GM12878 (cell line): Measurements from ENCODE around the gene TSPAN31. TPM values are rescaled to one million over a fixed set of nuclear protein-coding genes. Genes with fewer than 3 reads are reported as not detected.

Experiments
- ATAC-seq: fragments of 200-7000 bp; cut with Tn5 transposase; 3 replicates; pipeline ENCODE4 v1.9.1; 2020; ENCODE audit warnings: mild to moderate bottlenecking, moderate library complexity
- BruUV-seq: library from RNA; stranded (reverse); fragments of 400-500 nt; replicated peaks from 2 replicates; lab custom pipeline; 2021; lab: Mats Ljungman, UMichigan
- CTCF ChIA-PET: fragments of 300-600 bp; sonication (Branson Sonifier 250); formaldehyde crosslinking; extraction: SDS; loops from one replicate; lab custom pipeline; 2021; ENCODE audit warnings: inconsistent platforms; lab: Yijun Ruan, JAX
- POLR2A ChIA-PET: fragments of 350-600 bp; formaldehyde crosslinking; extraction: SDS; loops from one replicate; lab custom pipeline; 2021; ENCODE audit warnings: inconsistent platforms; lab: Charles Lee
- RAD21 ChIA-PET: fragments of 300-600 bp; sonication (Branson Sonifier 250); formaldehyde crosslinking; loops from one replicate; lab custom pipeline; 2023; ENCODE audit warnings: antibody characterized with exemption; ENCODE audit not compliant: unreplicated experiment; lab: Charles Lee
- SMC1A ChIA-PET: fragments of 300-600 bp; sonication (Branson Sonifier 250); formaldehyde crosslinking; loops from one replicate; lab custom pipeline; 2023; ENCODE audit not compliant: unreplicated experiment, uncharacterized antibody; lab: Charles Lee
- DNase-seq: peaks from one replicate; pipeline ENCODE4 v3.0.0-alpha.2; 2011; ENCODE audit warnings: low read depth, low spot score
- FAIRE-seq: peaks from 3 replicates; lab custom pipeline; 2011; peaks lifted over from hg19 to GRCh38; lab: Jason Lieb, UNC
- H2AFZ ChIP-seq: 2 replicates; pipeline ENCODE4 v1.6.0; 2011; ENCODE audit warnings: low read depth, low read length, control low read depth; ENCODE audit not compliant: control insufficient read depth
- H3K27ac ChIP-seq: 2 replicates; pipeline ENCODE4 v1.5.1; 2011; ENCODE audit warnings: control low read depth; ENCODE audit not compliant: control insufficient read depth, insufficient read depth
- H3K27me3 ChIP-seq, 2 experiments: replicated peaks in 1 of 2; 2 replicates each; pipeline versions ENCODE4 v1.6.0 to v1.6.1; 2011; ENCODE audit warnings: low read length in 1 of 2; ENCODE audit not compliant: control insufficient read depth in 2 of 2, insufficient read depth in 2 of 2
- H3K36me3 ChIP-seq, 2 experiments: 2 replicates each; pipeline ENCODE4 v1.5.1; 2011; ENCODE audit warnings: low read length in 1 of 2; ENCODE audit not compliant: control insufficient read depth in 2 of 2, insufficient read depth in 2 of 2
- H3K4me1 ChIP-seq: 2 replicates; pipeline ENCODE4 v1.6.1; 2011; ENCODE audit warnings: mild to moderate bottlenecking, low read length, moderate library complexity, mixed read lengths; ENCODE audit not compliant: control insufficient read depth, insufficient read depth
- H3K4me2 ChIP-seq: 2 replicates; pipeline ENCODE4 v1.6.0; 2011; ENCODE audit warnings: control low read depth; ENCODE audit not compliant: control insufficient read depth, insufficient read depth
- H3K4me3 ChIP-seq: fragments of 200-600 bp; sonication (generic); 2 replicates; pipeline ENCODE4 v1.5.1; 2016
- H3K79me2 ChIP-seq: 2 replicates; pipeline ENCODE4 v1.6.0; 2011; ENCODE audit warnings: low read length; ENCODE audit not compliant: control insufficient read depth, insufficient read depth
- H3K9ac ChIP-seq: 2 replicates; pipeline ENCODE4 v1.8.0; 2011; ENCODE audit warnings: low read length, control low read depth, mixed read lengths; ENCODE audit not compliant: control insufficient read depth, insufficient read depth
- H3K9me3 ChIP-seq: replicated peaks from 3 replicates; pipeline ENCODE4 v1.5.1; 2011; ENCODE audit warnings: mild to moderate bottlenecking, low read length; ENCODE audit not compliant: control insufficient read depth, insufficient read depth
- H4K20me1 ChIP-seq: 2 replicates; pipeline ENCODE4 v1.6.0; 2011; ENCODE audit not compliant: control insufficient read depth, insufficient read depth
- CEBPB ChIP-seq, 2 experiments: fragments of 150-350 bp in 1 of 2; IDR thresholded peaks; 2 replicates each; pipeline ENCODE4 v1.6.1; 2012 to 2014; ENCODE audit warnings: low read depth in 2 of 2, low read length in 2 of 2, borderline replicate concordance in 1 of 2, inconsistent platforms in 1 of 2
- CREM ChIP-seq: IDR thresholded peaks from 2 replicates; pipeline ENCODE4 v1.6.1; 2014; ENCODE audit warnings: antibody characterized with exemption, low read depth
- E2F4 ChIP-seq: IDR thresholded peaks from 2 replicates; pipeline ENCODE4 v1.6.1; 2012; ENCODE audit warnings: low read depth, low read length, improper control_type of control experiment
- EGR1 ChIP-seq, 2 experiments: IDR thresholded peaks; 1 replicate in 1 of 2; 2 replicates in 1 of 2; pipeline ENCODE4 v1.6.1; 2011 to 2012; ENCODE audit warnings: low read depth in 2 of 2, low read length in 2 of 2, borderline replicate concordance in 1 of 2, mild to moderate bottlenecking in 1 of 2, moderate library complexity in 1 of 2
- GABPA ChIP-seq: IDR thresholded peaks from 2 replicates; pipeline ENCODE4 v1.6.1; 2014; ENCODE audit warnings: antibody characterized with exemption, low read depth, mild to moderate bottlenecking, inconsistent platforms
- HCFC1 ChIP-seq: fragments of 150-350 bp; IDR thresholded peaks from 2 replicates; pipeline ENCODE4 v1.6.1; 2014; ENCODE audit warnings: low read length
- MEF2A ChIP-seq: IDR thresholded peaks from 2 replicates; pipeline ENCODE4 v1.6.1; 2011; ENCODE audit warnings: low read depth, mild to moderate bottlenecking, low read length, moderate library complexity; ENCODE audit not compliant: insufficient read depth
- NFIC ChIP-seq: IDR thresholded peaks from 2 replicates; pipeline ENCODE4 v1.6.1; 2012; ENCODE audit warnings: low read depth, mild to moderate bottlenecking, inconsistent platforms, low read length, moderate library complexity
- RELB ChIP-seq: fragments of 450-650 bp; IDR thresholded peaks from 2 replicates; pipeline ENCODE4 v1.6.1; 2017; ENCODE audit warnings: low read depth, mild to moderate bottlenecking, moderate library complexity
- WRNIP1 ChIP-seq: IDR thresholded peaks from 2 replicates; pipeline ENCODE4 v1.6.1; 2011; ENCODE audit warnings: low read depth, low read length, improper control_type of control experiment, borderline replicate concordance
- ZNF622 ChIP-seq: fragments of 450-650 bp; IDR thresholded peaks from 2 replicates; pipeline ENCODE4 v1.6.1; 2017; ENCODE audit warnings: mild to moderate bottlenecking, inconsistent platforms
- ZNF687 ChIP-seq: fragments of 450-650 bp; IDR thresholded peaks from 2 replicates; pipeline ENCODE4 v1.6.1; 2017; ENCODE audit warnings: mild to moderate bottlenecking, moderate library complexity
- ZSCAN29 ChIP-seq: fragments of 450-650 bp; IDR thresholded peaks from 2 replicates; pipeline ENCODE4 v1.6.1; 2017; ENCODE audit warnings: mild to moderate bottlenecking, moderate library complexity
- WGBS: methylation state at CpG from one replicate; pipeline ENCODE4 v1.1.6; 2016; ENCODE audit warnings: low lambda C conversion rate; ENCODE audit not compliant: insufficient replicate concordance, insufficient coverage; ENCODE audit errors: missing lambda C conversion rate; 5-methylcytosine and 5-hydroxymethylcytosine counted together
- in situ Hi-C: fragments of 300-500 bp; cut with MboI; formaldehyde crosslinking; loops from 9 replicates; pipeline ENCODE4 v1.14.3; 2018; ENCODE audit warnings: mixed read lengths
- intact Hi-C: fragments of 100-400 bp; cut with micrococcal nuclease; formaldehyde crosslinking; loops from one replicate; pipeline ENCODE4 v1.14.2; 2022; ENCODE audit not compliant: unreplicated experiment
- polyA plus RNA-seq, 11 experiments: library from polyadenylated mRNA; depleted of rRNA in 4 of 11; unstranded in 6 of 11; stranded (reverse) in 5 of 11; fragments of >200 nt; fragmentation: Nextera tagmentation in 4 of 11; fragmentation: Illumina TruSeq in 1 of 11; extraction: Ambion mirVana in 4 of 11; extraction: Trizol in 1 of 11; gene quantifications; 1 replicate in 1 of 11; 2 replicates in 10 of 11; pipeline versions ENCODE4 v1.2.1 to v1.2.3, GENCODE V29; 2011 to 2016; ENCODE audit warnings: inconsistent platforms in 2 of 11, missing spikeins in 2 of 11, low read depth in 1 of 11
- total RNA-seq, 4 experiments: library from RNA; depleted of rRNA in 3 of 4; stranded (reverse); fragments of >200 nt in 3 of 4; fragmentation: Illumina TruSeq in 1 of 4; extraction: Trizol in 1 of 4; gene quantifications; 2 replicates each; pipeline versions ENCODE4 v1.2.1 to v1.2.3, GENCODE V29; 2013 to 2021

TSPAN31 gene
- total and polyA plus RNA-seq, 10 of the 15 experiments (the other 5 are each of a cell fraction or from before 2014, with no cell fraction given), result 11.8 to 32.2 (median 24.7) TPM

- H2AFZ ChIP-seq, result no peak overlapping the region
- SMC1A ChIA-PET, result interaction anchor here (1.9 kb wide), 1 partner anchor 10 kb away, joined by 5 read pairs; no protein-coding TSS in a partner anchor
- intact Hi-C loops, result no loop called here
- no peaks in the 10 kb centered on the region for H3K27me3 ChIP-seq
- WGBS, result 95% methylated on average over 19 of the region's 19 CpGs
- TF ChIP-seq ZSCAN29, result no peak
- no peak for TF ChIP-seq GABPA
- TF ChIP-seq WRNIP1, result no peak
- no peak for TF ChIP-seq RELB
- TF ChIP-seq MEF2A, result no peak
- no peak for TF ChIP-seq CREM
- TF ChIP-seq NFIC, result no peak
- no peak for TF ChIP-seq ZNF687
- no peak for TF ChIP-seq E2F4
- no peak for TF ChIP-seq HCFC1
- TF ChIP-seq CEBPB (IDR thresholded peaks at IDR 0.05; ENCODE audit: borderline replicate concordance in 1 of 2, low read depth in 2 of 2, low read length in 2 of 2), result no peak
- no peak for TF ChIP-seq EGR1 (IDR thresholded peaks at IDR 0.05; ENCODE audit: borderline replicate concordance in 1 of 2, low read depth in 2 of 2, low read length in 2 of 2)
- no peak for TF ChIP-seq ZNF622
- H3K4me1 ChIP-seq, result no peaks in the 10 kb centered on the region
- DNase-seq (no peak), FAIRE-seq (no peak), ATAC-seq (no peak)
- H3K4me3 ChIP-seq, result no peak overlapping the region
- in situ Hi-C loops, result no loop called here
- BruUV-seq, result no TSS peak
- POLR2A ChIA-PET, result no interaction called here
- no peaks in the 10 kb centered on the region for H3K9me3 ChIP-seq
- no peak overlapping the region for H3K4me2 ChIP-seq
- RAD21 ChIA-PET, result no interaction called here
- H3K9ac ChIP-seq, result no peak overlapping the region
- H3K27ac ChIP-seq, result no peak overlapping the region
- CTCF ChIA-PET, result interaction anchor here (0.7 to 1.2 kb wide), 4 partner anchors 9 to 482 kb away, joined by 3 to 4 read pairs (median 4); no protein-coding TSS in a partner anchor
- no peaks in the 10 kb centered on the region for H3K79me2 ChIP-seq
- H4K20me1 ChIP-seq, result no peaks in the 10 kb centered on the region
- H3K36me3 ChIP-seq, result peaks cover 8 to 12% of the 10 kb centered on the region in 2 experiments
Measured at GRCh38 chr12:57731411-57732080, 13.3 kb upstream of the TSPAN31 start.
